HG03575 (cell line): ENCODE measurements around the gene IGSF23.
"Not testable (repeated sequence)": the region's sequence is repeated elsewhere in the genome, so short reads cannot be mapped to it uniquely, and the experiment has no call there.

Experiments used
- ATAC-seq: cut with Tn5 transposase; IDR thresholded peaks from one replicate; pipeline ENCODE4 v1.9.1; 2021; ENCODE audit not compliant: unreplicated experiment, insufficient number of reproducible peaks, low FRiP score; ENCODE audit errors: extremely low read depth

Gene IGSF23

GRCh38 chr19:44607917-44608316 lies 5.4 kb upstream of the IGSF23 start:
- ATAC-seq = no peak

- no peak for ATAC-seq
Observed at GRCh38 chr19:44608391-44608821, 5.0 kb upstream of the IGSF23 start.

- ATAC-seq = no peak
Observed at GRCh38 chr19:44609219-44609618, 4.1 kb upstream of the IGSF23 start.

GRCh38 chr19:44610497-44610896 lies 2.9 kb upstream of the IGSF23 start:
- not testable (repeated sequence) for ATAC-seq

GRCh38 chr19:44611812-44612295 lies 1.5 kb upstream of the IGSF23 start:
- ATAC-seq = no peak

GRCh38 chr19:44614313-44614712 lies 950 bp downstream of the IGSF23 start:
- ATAC-seq = no peak

GRCh38 chr19:44615863-44616247 lies 2.5 kb downstream of the IGSF23 start:
- ATAC-seq = no peak

- no peak for ATAC-seq
Observed at GRCh38 chr19:44617110-44617880, 3.9 kb downstream of the IGSF23 start.

GRCh38 chr19:44618640-44619357 lies 5.4 kb downstream of the IGSF23 start:
- no peak for ATAC-seq

GRCh38 chr19:44620667-44621066 lies 7.3 kb downstream of the IGSF23 start:
- no peak for ATAC-seq

- no peak for ATAC-seq
Observed at GRCh38 chr19:44621367-44621766, 8.0 kb downstream of the IGSF23 start.

GRCh38 chr19:44623080-44623479 lies 9.7 kb downstream of the IGSF23 start:
- no peak for ATAC-seq

GRCh38 chr19:44623626-44624025 lies 10.3 kb downstream of the IGSF23 start:
- no peak for ATAC-seq

GRCh38 chr19:44624840-44625354 lies 11.5 kb downstream of the IGSF23 start:
- ATAC-seq = no peak

GRCh38 chr19:44625637-44626036 lies 12.3 kb downstream of the IGSF23 start:
- ATAC-seq = not testable (repeated sequence)

- no peak for ATAC-seq
Observed at GRCh38 chr19:44626048-44626624, 12.8 kb downstream of the IGSF23 start.

GRCh38 chr19:44627631-44628030 lies 14.3 kb downstream of the IGSF23 start:
- ATAC-seq = no peak

GRCh38 chr19:44628793-44629192 lies 15.4 kb downstream of the IGSF23 start:
- no peak for ATAC-seq

GRCh38 chr19:44631611-44632010 lies 18.2 kb downstream of the IGSF23 start:
- ATAC-seq = not testable (repeated sequence)

GRCh38 chr19:44634058-44634457 lies 20.7 kb downstream of the IGSF23 start:
- not testable (repeated sequence) for ATAC-seq
